Right lobe of liver (tissue), 6 donors: ENCODE data around the gene GCC2. TPM values are rescaled to one million over a fixed set of nuclear protein-coding genes. Genes with fewer than 3 reads are reported as not detected.

Experiments used
- ATAC-seq, 4 donors: fragments of 200-7000 bp; cut with Tn5 transposase; one replicate each; pipeline ENCODE4 v1.9.1; 2020; ENCODE audit warnings: mild to moderate bottlenecking in 4 of 4, moderate library complexity in 4 of 4
- DNase-seq, 3 donors: peaks; one replicate each; pipeline ENCODE4 v3.0.0-alpha.2; 2020
- H3K27ac ChIP-seq, 3 donors: fragments of 200-600 bp; one replicate each; pipeline ENCODE4 v1.8.0; 2022
- H3K27me3 ChIP-seq, 2 donors: fragments of 200-600 bp; one replicate each; pipeline ENCODE4 v1.8.0; 2022
- H3K36me3 ChIP-seq, 4 donors: fragments of 200-600 bp; sonication (generic) in 1 of 4; one replicate each; pipeline versions ENCODE4 v1.5.1 to v1.8.0; 2017 to 2022; ENCODE audit warnings: control low read depth in 1 of 4
- H3K4me1 ChIP-seq, 4 donors: fragments of 200-600 bp; sonication (generic) in 1 of 4; one replicate each; pipeline versions ENCODE4 v1.5.1 to v1.8.0; 2017 to 2022; ENCODE audit warnings: control low read depth in 1 of 4
- H3K4me3 ChIP-seq, 3 donors: fragments of 200-600 bp; one replicate each; pipeline ENCODE4 v1.8.0; 2022
- H3K9me3 ChIP-seq, 4 donors: fragments of 200-600 bp; sonication (generic) in 1 of 4; one replicate each; pipeline versions ENCODE4 v1.5.1 to v1.8.0; 2017 to 2022; ENCODE audit warnings: control low read depth in 1 of 4
- CTCF ChIP-seq, 4 donors: fragments of 200-600 bp in 3 of 4; fragments of 450-650 bp in 1 of 4; IDR thresholded peaks; one replicate each; pipeline versions ENCODE4 v1.5.1 to v1.8.0; 2016 to 2022; ENCODE audit warnings: antibody characterized with exemption in 4 of 4, mild to moderate bottlenecking in 2 of 4
- POLR2A ChIP-seq: fragments of 450-650 bp; IDR thresholded peaks from one replicate; pipeline ENCODE4 v1.6.1; 2017; ENCODE audit warnings: antibody characterized with exemption, mild to moderate bottlenecking
- WGBS: methylation state at CpG from one replicate; pipeline ENCODE4 v1.1.6; 2018; ENCODE audit warnings: low coverage, low lambda C conversion rate; ENCODE audit not compliant: insufficient coverage; ENCODE audit errors: missing lambda C conversion rate; 5-methylcytosine and 5-hydroxymethylcytosine counted together
- intact Hi-C, 2 donors: fragments of 100-400 bp; cut with DNase I; formaldehyde crosslinking; loops; one replicate each; pipeline versions ENCODE4 v1.11.2 to v1.14.1; 2022
- total RNA-seq, 6 experiments: library from RNA; depleted of rRNA in 2 of 6; stranded (reverse); fragments of >200 nt in 2 of 6; fragmentation: NEBNext Ultra II Directional in 3 of 6; extraction: Animal tissue kit (Norgen Biotek cat#: 25700) in 3 of 6; gene quantifications; one replicate each; pipeline versions ENCODE4 v1.1.0 to v1.2.4, GENCODE V29; 2016 to 2023
- donor health status: DM: no; HTN: yes; CAD: no.
- donor health status: DM: no; HTN: no; CAD: no.
- donor health status: DM: no; HTN: no; CAD: no.
- donor health status: DM: no; HTN: yes; CAD: no.
- donor health status: DM: no; HTN: yes; CAD: no.

GCC2 gene
- total RNA-seq, 6 experiments from 2014 or later: 11.9 to 24.7 (median 17.7) TPM

GRCh38 chr2:108403494-108403893 is 45.5 kb upstream of the GCC2 start:
- H3K4me1 ChIP-seq: no peaks in the 10 kb centered on the region
- H3K27me3 ChIP-seq: no peaks in the 10 kb centered on the region
- DNase-seq (no peak), ATAC-seq (no peak)
- TF ChIP-seq CTCF (IDR thresholded peaks at IDR 0.05): no peak
- TF ChIP-seq POLR2A: no peak
- no peaks in the 10 kb centered on the region for H3K36me3 ChIP-seq
- intact Hi-C loops: no loop called here
- whole genome bisulfite sequencing: 61% methylated on average over 4 of the region's 7 CpGs
- H3K27ac ChIP-seq: no peak overlapping the region
- H3K4me3 ChIP-seq: no peak overlapping the region
- no peaks in the 10 kb centered on the region for H3K9me3 ChIP-seq

- WGBS: 76% methylated on average over 4 of the region's 4 CpGs
- H3K4me3 ChIP-seq: no peak overlapping the region
- no peak for DNase-seq
- no peak overlapping the region for H3K27ac ChIP-seq
- no peaks in the 10 kb centered on the region for H3K36me3 ChIP-seq
- ATAC-seq: no peak
- intact Hi-C loops: no loop called here
- H3K4me1 ChIP-seq: no peaks in the 10 kb centered on the region
- no peak for TF ChIP-seq CTCF (IDR thresholded peaks at IDR 0.05)
- no peak for TF ChIP-seq POLR2A
- no peaks in the 10 kb centered on the region for H3K27me3 ChIP-seq
- no peaks in the 10 kb centered on the region for H3K9me3 ChIP-seq
Observed at GRCh38 chr2:108404784-108405397, 44.1 kb upstream of the GCC2 start.

- intact Hi-C loops: no loop called here
- H3K36me3 ChIP-seq: no peaks in the 10 kb centered on the region
- no peak overlapping the region for H3K27ac ChIP-seq
- no peaks in the 10 kb centered on the region for H3K4me1 ChIP-seq
- no peak for DNase-seq
- no peak overlapping the region for H3K4me3 ChIP-seq
- WGBS: 83% methylated on average over 6 of the region's 6 CpGs
- no peak for ATAC-seq
- H3K27me3 ChIP-seq: no peaks in the 10 kb centered on the region
- no peaks in the 10 kb centered on the region for H3K9me3 ChIP-seq
- no peak for TF ChIP-seq POLR2A
- TF ChIP-seq CTCF (IDR thresholded peaks at IDR 0.05): no peak
Observed at GRCh38 chr2:108407864-108408729, 40.9 kb upstream of the GCC2 start.

GRCh38 chr2:108409768-108410167 is 39.2 kb upstream of the GCC2 start:
- no peak overlapping the region for H3K27ac ChIP-seq
- no peak for DNase-seq
- no peak overlapping the region for H3K4me3 ChIP-seq
- no peaks in the 10 kb centered on the region for H3K27me3 ChIP-seq
- no peaks in the 10 kb centered on the region for H3K36me3 ChIP-seq
- H3K9me3 ChIP-seq: no peaks in the 10 kb centered on the region
- intact Hi-C loops: no loop called here
- WGBS: 86% methylated on average over 1 of the region's 1 CpG
- ATAC-seq: no peak
- no peaks in the 10 kb centered on the region for H3K4me1 ChIP-seq
- no peak for TF ChIP-seq CTCF (IDR thresholded peaks at IDR 0.05)
- no peak for TF ChIP-seq POLR2A
